Endodermal cell (in vitro differentiated cells): ENCODE measurements around the gene KIF15. TPM values are rescaled to one million over a fixed set of nuclear protein-coding genes. Genes with fewer than 3 reads are reported as not detected.

ENCODE experiments used
- DNase-seq: peaks from one replicate; pipeline ENCODE4 v3.0.0-alpha.2; 2017
- H3K27ac ChIP-seq: 2 replicates; pipeline ENCODE4 v1.5.1; 2013; ENCODE audit warnings: mild to moderate bottlenecking, low read depth, low read length, moderate library complexity
- H3K27me3 ChIP-seq: 2 replicates; pipeline ENCODE4 v1.6.1; 2013; ENCODE audit warnings: mild to moderate bottlenecking, low read length, moderate library complexity; ENCODE audit not compliant: insufficient read depth, control insufficient read depth, poor library complexity, severe bottlenecking
- H3K36me3 ChIP-seq: 2 replicates; pipeline ENCODE4 v1.7.0; 2013; ENCODE audit warnings: mild to moderate bottlenecking, low read length, moderate library complexity; ENCODE audit not compliant: control insufficient read depth, insufficient read depth
- H3K4me1 ChIP-seq: one replicate; pipeline ENCODE4 v1.7.0; 2013; ENCODE audit warnings: low read length; ENCODE audit not compliant: control insufficient read depth, insufficient read depth
- H3K4me3 ChIP-seq: 2 replicates; pipeline ENCODE4 v1.5.1; 2013; ENCODE audit warnings: mild to moderate bottlenecking, low read length, moderate library complexity
- H3K9ac ChIP-seq: 2 replicates; pipeline ENCODE4 v1.6.1; 2013; ENCODE audit warnings: mild to moderate bottlenecking, low read length, moderate library complexity; ENCODE audit not compliant: poor library complexity, severe bottlenecking; ENCODE audit errors: extremely low read depth
- H3K9me3 ChIP-seq: 2 replicates; pipeline ENCODE4 v1.6.1; 2013; ENCODE audit warnings: mild to moderate bottlenecking, low read length, moderate library complexity; ENCODE audit not compliant: control insufficient read depth
- H3K27ac Mint-ChIP-seq: 2 replicates; pipeline ENCODE4 v1.8.0; 2020; ENCODE audit warnings: mixed read lengths
- H3K27me3 Mint-ChIP-seq: 2 replicates; pipeline ENCODE4 v1.8.0; 2021; ENCODE audit warnings: mild to moderate bottlenecking, mixed read lengths; ENCODE audit not compliant: insufficient read depth
- H3K36me3 Mint-ChIP-seq: 2 replicates; pipeline ENCODE4 v1.8.0; 2020; ENCODE audit warnings: low read depth, mixed read lengths
- H3K4me1 Mint-ChIP-seq: 2 replicates; pipeline ENCODE4 v1.8.0; 2020; ENCODE audit warnings: mixed read lengths
- H3K4me3 Mint-ChIP-seq: 2 replicates; pipeline ENCODE4 v1.8.0; 2020; ENCODE audit warnings: mild to moderate bottlenecking, moderate library complexity, mixed read lengths
- H3K9me3 Mint-ChIP-seq: 2 replicates; pipeline ENCODE4 v1.8.0; 2020; ENCODE audit warnings: mild to moderate bottlenecking, mixed read lengths
- CTCF ChIP-seq: fragments of 200-600 bp; sonication (generic); conservative IDR thresholded peaks from 2 replicates; pipeline ENCODE4 v1.5.0; 2021; ENCODE audit warnings: antibody characterized with exemption, mild to moderate bottlenecking
- WGBS, 2 experiments: methylation state at CpG; one replicate each; pipeline versions ENCODE4 v1.1.5 to v1.1.7; 2013; ENCODE audit warnings: missing lambda C conversion rate in 2 of 2, mixed read lengths in 1 of 2; ENCODE audit not compliant: insufficient coverage in 1 of 2, insufficient read length in 1 of 2; 5-methylcytosine and 5-hydroxymethylcytosine counted together
- total RNA-seq, 2 donors: library from RNA; stranded (reverse); fragmentation: NEBNext Ultra II Directional in 1 of 2; extraction: Animal tissue kit (Norgen Biotek cat#: 25700) in 1 of 2; gene quantifications; 2 replicates in 1 of 2; 3 replicates in 1 of 2; pipeline ENCODE4 v1.2.1, GENCODE V29; 2021

Gene KIF15
- total RNA-seq, 2 donors from 2014 or later: 16.2 to 20.4 TPM

GRCh38 chr3:44880284-44880683 lies 118.7 kb downstream of the KIF15 start:
- H3K9me3 Mint-ChIP-seq: peaks cover 3% of the 10 kb centered on the region

GRCh38 chr3:44883213-44883955 lies 121.8 kb downstream of the KIF15 start:
- Mint-ChIP-seq H3K4me1 (no peaks in the 10 kb centered on the region), H3K27ac (no peak overlapping the region), H3K27me3 (no peaks in the 10 kb centered on the region), H3K4me3 (no peak overlapping the region), H3K9me3 (peaks cover 3% of the 10 kb centered on the region), H3K36me3 (no peaks in the 10 kb centered on the region)
- Histone ChIP-seq H3K27ac (no peak overlapping the region), H3K9ac (no peak overlapping the region), H3K27me3 (no peaks in the 10 kb centered on the region), H3K4me1 (no peaks in the 10 kb centered on the region), H3K4me3 (no peak overlapping the region), H3K9me3 (no peaks in the 10 kb centered on the region), H3K36me3 (no peaks in the 10 kb centered on the region)
- peak; percentile 38 for DNase-seq
- TF ChIP-seq CTCF: peak; percentile 41
- WGBS, 2 experiments: 90 to 94% methylated on average over 3 to 5 of the region's 5 CpGs

More at GRCh38 chr3:44880284-44880683, 118.7 kb downstream of the KIF15 start:
- Histone ChIP-seq H3K27me3 (no peaks in the 10 kb centered on the region), H3K36me3 (no peaks in the 10 kb centered on the region), H3K27ac (no peak overlapping the region), H3K4me1 (no peaks in the 10 kb centered on the region), H3K4me3 (no peak overlapping the region), H3K9me3 (no peaks in the 10 kb centered on the region), H3K9ac (no peak overlapping the region)
- WGBS, 2 experiments: 88 to 90% methylated on average over 2 of the region's 2 CpGs
- Mint-ChIP-seq H3K36me3 (no peaks in the 10 kb centered on the region), H3K27me3 (no peaks in the 10 kb centered on the region), H3K27ac (no peak overlapping the region), H3K4me1 (no peaks in the 10 kb centered on the region), H3K4me3 (no peak overlapping the region)
- no peak for DNase-seq
- no peak for TF ChIP-seq CTCF

GRCh38 chr3:44883999-44884431 lies 122.4 kb downstream of the KIF15 start:
- H3K4me3 Mint-ChIP-seq: no peak overlapping the region
- H3K4me3 ChIP-seq: no peak overlapping the region

More at GRCh38 chr3:44883999-44884431, 122.4 kb downstream of the KIF15 start:
- DNase-seq: peak; percentile 55
- WGBS, 2 experiments: 58 to 64% methylated on average over 2 to 4 of the region's 4 CpGs
- Histone ChIP-seq H3K36me3 (no peaks in the 10 kb centered on the region), H3K27me3 (no peaks in the 10 kb centered on the region), H3K4me1 (no peaks in the 10 kb centered on the region), H3K9me3 (no peaks in the 10 kb centered on the region), H3K9ac (no peak overlapping the region), H3K27ac (no peak overlapping the region)
- no peaks in the 10 kb centered on the region for H3K36me3 Mint-ChIP-seq
- no peaks in the 10 kb centered on the region for H3K4me1 Mint-ChIP-seq
- no peak for TF ChIP-seq CTCF
- peaks cover 3% of the 10 kb centered on the region for H3K9me3 Mint-ChIP-seq
- no peaks in the 10 kb centered on the region for H3K27me3 Mint-ChIP-seq
- H3K27ac Mint-ChIP-seq: no peak overlapping the region
